HepG2 (cell line): ENCODE results near the gene PEX14. TPM values are rescaled to one million over a fixed set of nuclear protein-coding genes. Genes with fewer than 3 reads are reported as not detected.

Experiments
- ARHGAP35 ChIP-seq: sonication (generic); formaldehyde crosslinking; IDR thresholded peaks from 2 replicates; pipeline ENCODE4 v1.9.0; 2022; ENCODE audit warnings: mild to moderate bottlenecking, inconsistent platforms, moderate library complexity, missing genetic modification reagents, borderline replicate concordance
- ATF7-NPFF ChIP-seq: sonication (generic); formaldehyde crosslinking; IDR thresholded peaks from 2 replicates; pipeline ENCODE4 v1.8.1; 2023; ENCODE audit warnings: mild to moderate bottlenecking, low read depth, missing genetic modification reagents, moderate library complexity
- DR1 ChIP-seq: sonication (generic); formaldehyde crosslinking; IDR thresholded peaks from 2 replicates; pipeline ENCODE4 v1.8.0; 2021; ENCODE audit warnings: mild to moderate bottlenecking, missing genetic modification reagents, inconsistent platforms
- FOSL1 ChIP-seq: sonication (generic); formaldehyde crosslinking; IDR thresholded peaks from 2 replicates; pipeline ENCODE4 v1.9.0; 2021; ENCODE audit warnings: missing genetic modification reagents, borderline replicate concordance
- KLF16 ChIP-seq, 2 experiments: sonication (generic) in 1 of 2; formaldehyde crosslinking in 1 of 2; IDR thresholded peaks; 2 replicates each; pipeline versions ENCODE4 v1.6.1 to v1.8.0; 2016 to 2023; ENCODE audit warnings: missing genetic modification reagents in 2 of 2, missing compliant biosample characterization in 1 of 2
- MAF1 ChIP-seq: sonication (generic); formaldehyde crosslinking; IDR thresholded peaks from 2 replicates; pipeline ENCODE4 v1.5.0; 2020; ENCODE audit warnings: missing genetic modification reagents, borderline replicate concordance
- REL ChIP-seq: sonication (generic); formaldehyde crosslinking; conservative IDR thresholded peaks from 2 replicates; pipeline ENCODE4 v1.8.0; 2022; ENCODE audit warnings: mild to moderate bottlenecking, missing genetic modification reagents, moderate library complexity
- SATB2 ChIP-seq: sonication (generic); formaldehyde crosslinking; IDR thresholded peaks from 2 replicates; pipeline ENCODE4 v1.5.0; 2020; ENCODE audit warnings: missing genetic modification reagents
- ZBTB40 ChIP-seq, 2 experiments: fragments of 450-650 bp in 1 of 2; sonication (generic) in 1 of 2; formaldehyde crosslinking in 1 of 2; IDR thresholded peaks; 2 replicates each; pipeline versions ENCODE4 v1.6.1 to v1.8.0; 2016 to 2022; ENCODE audit warnings: antibody characterized with exemption in 1 of 2, mild to moderate bottlenecking in 1 of 2, missing genetic modification reagents in 1 of 2
- ZMYM4 ChIP-seq: sonication (generic); formaldehyde crosslinking; IDR thresholded peaks from 2 replicates; pipeline ENCODE4 v1.8.1; 2023; ENCODE audit warnings: mild to moderate bottlenecking, missing genetic modification reagents
- ZNF121 ChIP-seq: sonication (generic); formaldehyde crosslinking; IDR thresholded peaks from 2 replicates; pipeline ENCODE4 v1.5.0; 2020; ENCODE audit warnings: mild to moderate bottlenecking, missing genetic modification reagents
- ZNF552 ChIP-seq: sonication (generic); formaldehyde crosslinking; IDR thresholded peaks from 2 replicates; pipeline ENCODE4 v1.9.0; 2022; ENCODE audit warnings: missing genetic modification reagents, mild to moderate bottlenecking, borderline replicate concordance
- ZNF556 ChIP-seq: sonication (generic); formaldehyde crosslinking; IDR thresholded peaks from 2 replicates; pipeline ENCODE4 v1.4.0; 2020; ENCODE audit warnings: mild to moderate bottlenecking, missing genetic modification reagents, borderline replicate concordance
- ZNF7 ChIP-seq: IDR thresholded peaks from 2 replicates; pipeline ENCODE4 v1.6.1; 2016; ENCODE audit warnings: missing biosample characterization, missing genetic modification reagents
- polyA plus RNA-seq, 8 experiments: library from polyadenylated mRNA; depleted of rRNA in 3 of 8; stranded (reverse) in 7 of 8; unstranded in 1 of 8; fragments of >200 nt; fragmentation: Illumina TruSeq in 4 of 8; extraction: Trizol in 4 of 8; gene quantifications; 2 replicates each; pipeline versions ENCODE4 v1.2.1 to v1.2.3, GENCODE V29; 2011 to 2016; ENCODE audit warnings: low read depth in 4 of 8, missing spikeins in 1 of 8, mixed read lengths in 1 of 8; ENCODE audit not compliant: insufficient read depth in 1 of 8
- total RNA-seq, 5 experiments: library from RNA; depleted of rRNA; stranded (reverse); fragments of >200 nt; fragmentation: Illumina TruSeq; extraction: Trizol; gene quantifications; 2 replicates each; pipeline ENCODE4 v1.2.3, GENCODE V29; 2016; ENCODE audit warnings: low read depth in 1 of 5
- TF ChIP-seq, protein P1 (sequence below): sonication (generic); formaldehyde crosslinking; IDR thresholded peaks from 2 replicates; pipeline ENCODE4 v1.4.0; 2020; ENCODE audit warnings: missing genetic modification reagents
- TF ChIP-seq, protein P2 (sequence below): sonication (generic); formaldehyde crosslinking; IDR thresholded peaks from 2 replicates; pipeline ENCODE4 v1.4.0; 2020; ENCODE audit warnings: low read depth, mild to moderate bottlenecking, missing genetic modification reagents

The PEX14 gene
- total and polyA plus RNA-seq, 2 of the 13 experiments (the other 11 are each of a cell fraction or from before 2014, with no cell fraction given), result 6.5 to 9.9 TPM

- TF ChIP-seq ZBTB40 (IDR thresholded peaks at IDR 0.05) (no peak), ZBTB40 (CRISPR knock-in tag; IDR thresholded peaks at IDR 0.05) (peak; percentile 38; the same call in 1 of the 2 replicates), ATF7-NPFF (no peak), ZNF7 (no peak), FOSL1 (CRISPR knock-in tag) (no peak), ZMYM4 (CRISPR knock-in tag) (no peak), MAF1 (no peak), DR1 (no peak), ARHGAP35 (CRISPR knock-in tag) (no peak), KLF16 (CRISPR knock-in tag; IDR thresholded peaks at IDR 0.05) (peak in 1 of 2 experiments; percentile 35; a peak in 1 of 4 replicates), REL (CRISPR knock-in tag) (no peak), ZNF121 (0 out of 2 replicates have a peak, but pooled peaks have one; percentile 25), SATB2 (CRISPR knock-in tag) (peak; percentile 62; the same call in 1 of the 2 replicates), ZNF556 (no peak), ZNF552 (no peak)
- TF ChIP-seq, protein P1, sequence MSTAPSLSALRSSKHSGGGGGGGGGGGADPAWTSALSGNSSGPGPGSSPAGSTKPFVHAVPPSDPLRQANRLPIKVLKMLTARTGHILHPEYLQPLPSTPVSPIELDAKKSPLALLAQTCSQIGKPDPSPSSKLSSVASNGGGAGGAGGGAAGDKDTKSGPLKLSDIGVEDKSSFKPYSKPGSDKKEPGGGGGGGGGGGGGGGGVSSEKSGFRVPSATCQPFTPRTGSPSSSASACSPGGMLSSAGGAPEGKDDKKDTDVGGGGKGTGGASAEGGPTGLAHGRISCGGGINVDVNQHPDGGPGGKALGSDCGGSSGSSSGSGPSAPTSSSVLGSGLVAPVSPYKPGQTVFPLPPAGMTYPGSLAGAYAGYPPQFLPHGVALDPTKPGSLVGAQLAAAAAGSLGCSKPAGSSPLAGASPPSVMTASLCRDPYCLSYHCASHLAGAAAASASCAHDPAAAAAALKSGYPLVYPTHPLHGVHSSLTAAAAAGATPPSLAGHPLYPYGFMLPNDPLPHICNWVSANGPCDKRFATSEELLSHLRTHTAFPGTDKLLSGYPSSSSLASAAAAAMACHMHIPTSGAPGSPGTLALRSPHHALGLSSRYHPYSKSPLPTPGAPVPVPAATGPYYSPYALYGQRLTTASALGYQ (CRISPR knock-in tag), result peak; percentile 75; the same call in 1 of the 2 replicates
- TF ChIP-seq, protein P2, sequence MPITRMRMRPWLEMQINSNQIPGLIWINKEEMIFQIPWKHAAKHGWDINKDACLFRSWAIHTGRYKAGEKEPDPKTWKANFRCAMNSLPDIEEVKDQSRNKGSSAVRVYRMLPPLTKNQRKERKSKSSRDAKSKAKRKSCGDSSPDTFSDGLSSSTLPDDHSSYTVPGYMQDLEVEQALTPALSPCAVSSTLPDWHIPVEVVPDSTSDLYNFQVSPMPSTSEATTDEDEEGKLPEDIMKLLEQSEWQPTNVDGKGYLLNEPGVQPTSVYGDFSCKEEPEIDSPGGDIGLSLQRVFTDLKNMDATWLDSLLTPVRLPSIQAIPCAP (CRISPR knock-in tag), result no peak
These were observed at the start of gene PEX14 (continued) for GRCh38 chr1:10474613-10475507.
